Pancreas (tissue), 10 donors: Measurements from ENCODE around the gene SCN8A. TPM values are rescaled to one million over a fixed set of nuclear protein-coding genes. Genes with fewer than 3 reads are reported as not detected.
"Not testable (repeated sequence)": the region's sequence is repeated elsewhere in the genome, so short reads cannot be mapped to it uniquely, and the experiment has no call there.

Experiments used
- ATAC-seq, 4 donors: fragments of 200-7000 bp; cut with Tn5 transposase; one replicate each; pipeline versions ENCODE4 v1.8.0 to v1.9.1; 2020; ENCODE audit warnings: mild to moderate bottlenecking in 4 of 4, moderate library complexity in 4 of 4
- DNase-seq, 6 donors: peaks; one replicate each; pipeline ENCODE4 v3.0.0-alpha.2; 2020
- FAIRE-seq: peaks from 2 replicates; lab custom pipeline; 2012; peaks lifted over from hg19 to GRCh38; lab: Jason Lieb, UNC
- H3K27ac ChIP-seq, 4 donors: fragments of 200-600 bp; sonication (generic); 1 replicate in 3 of 4; 2 replicates in 1 of 4; pipeline versions ENCODE4 v1.5.0 to v1.8.0; 2020
- H3K27me3 ChIP-seq, 4 donors: fragments of 200-600 bp; one replicate each; pipeline ENCODE4 v1.8.0; 2021
- H3K36me3 ChIP-seq, 3 donors: fragments of 200-600 bp; sonication (generic) in 1 of 3; one replicate each; pipeline versions ENCODE4 v1.5.0 to v1.8.0; 2020 to 2021
- H3K4me1 ChIP-seq, 3 donors: fragments of 200-600 bp; one replicate each; pipeline ENCODE4 v1.8.0; 2021
- H3K4me3 ChIP-seq, 4 donors: fragments of 200-600 bp; sonication (generic) in 2 of 4; one replicate each; pipeline versions ENCODE4 v1.5.0 to v1.8.0; 2020 to 2021
- H3K9me3 ChIP-seq, 4 donors: fragments of 200-600 bp; one replicate each; pipeline ENCODE4 v1.8.0; 2021
- WGBS, 2 donors: extraction: QIAGEN DNeasy Blood & Tissue Kit; methylation state at CpG; one replicate each; pipeline ENCODE4 v1.1.7; 2013; 5-methylcytosine and 5-hydroxymethylcytosine counted together
- intact Hi-C, 3 donors: fragments of 100-400 bp; cut with DNase I; formaldehyde crosslinking; loops; one replicate each; pipeline versions ENCODE4 v1.11.1 to v1.14.2; 2022
- polyA plus RNA-seq, 2 donors: library from polyadenylated mRNA; stranded (reverse); fragments of 200-250 nt; gene quantifications; one replicate each; pipeline ENCODE4 v1.2.3, GENCODE V29; 2013
- total RNA-seq, 6 donors: library from RNA; stranded (reverse); fragmentation: NEBNext Ultra II Directional in 4 of 6; extraction: Animal tissue kit (Norgen Biotek cat#: 25700) in 4 of 6; gene quantifications; one replicate each; pipeline versions ENCODE4 v1.2.1 to v1.2.4, GENCODE V29; 2021 to 2023
- TF ChIP-seq, protein P1 (sequence below), 4 donors: fragments of 200-600 bp; sonication (generic) in 3 of 4; IDR thresholded peaks; one replicate each; pipeline versions ENCODE4 v1.5.0 to v1.8.0; 2021; ENCODE audit warnings: antibody characterized with exemption in 4 of 4
- donor health status: healthy with polysubstance abuse.
- donor health status: DM: no; HTN: no; CAD: no; lungs with moderate emphysema.
- donor health status: DM: no; HTN: no; CAD: no.
- donor health status: control.
- donor health status: control.
- donor health status: Bipolar disorder and iron deficiency.
- donor health status: DM: yes; HTN: yes; CAD: no.
- donor health status: DM: no; HTN: no; CAD: no.
- donor health status: DM: no; HTN: no; CAD: no.
- donor health status: DM: yes; HTN: yes; CAD: no.

The SCN8A gene
- total and polyA plus RNA-seq, 8 donors, result 1.9 to 3.2 (median 2.3) TPM

DNA sequence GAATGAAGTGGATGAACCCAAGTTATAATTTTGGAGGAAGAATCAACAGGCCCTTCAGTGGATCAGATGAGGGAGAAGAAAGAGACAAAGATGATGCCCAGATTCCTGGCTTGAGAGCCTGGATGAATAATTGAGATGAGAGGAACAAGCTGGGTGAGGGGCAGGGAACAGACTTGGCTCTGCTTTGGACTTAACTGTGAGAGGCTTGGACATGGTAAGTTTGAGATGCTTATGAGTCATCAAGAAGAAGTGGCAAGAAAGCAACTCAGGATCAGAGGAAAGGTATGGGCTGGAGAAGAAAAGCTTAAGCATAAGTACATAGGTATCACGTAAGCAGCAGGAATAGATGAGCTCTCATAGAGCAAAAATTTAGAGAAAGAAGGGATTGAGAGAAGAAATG, 202.2 kb downstream of the SCN8A start:
- H3K36me3 ChIP-seq, result peaks cover 0 to 4% (median 0%) of the 10 kb centered on the region in 3 donors
- no peaks in the 10 kb centered on the region for H3K4me1 ChIP-seq
- intact Hi-C loops, result no loop called here
- ATAC-seq (no peak), DNase-seq (no peak), FAIRE-seq (no peak)
- H3K9me3 ChIP-seq, result no peaks in the 10 kb centered on the region
- no peak overlapping the region for H3K27ac ChIP-seq
- TF ChIP-seq, protein P1, sequence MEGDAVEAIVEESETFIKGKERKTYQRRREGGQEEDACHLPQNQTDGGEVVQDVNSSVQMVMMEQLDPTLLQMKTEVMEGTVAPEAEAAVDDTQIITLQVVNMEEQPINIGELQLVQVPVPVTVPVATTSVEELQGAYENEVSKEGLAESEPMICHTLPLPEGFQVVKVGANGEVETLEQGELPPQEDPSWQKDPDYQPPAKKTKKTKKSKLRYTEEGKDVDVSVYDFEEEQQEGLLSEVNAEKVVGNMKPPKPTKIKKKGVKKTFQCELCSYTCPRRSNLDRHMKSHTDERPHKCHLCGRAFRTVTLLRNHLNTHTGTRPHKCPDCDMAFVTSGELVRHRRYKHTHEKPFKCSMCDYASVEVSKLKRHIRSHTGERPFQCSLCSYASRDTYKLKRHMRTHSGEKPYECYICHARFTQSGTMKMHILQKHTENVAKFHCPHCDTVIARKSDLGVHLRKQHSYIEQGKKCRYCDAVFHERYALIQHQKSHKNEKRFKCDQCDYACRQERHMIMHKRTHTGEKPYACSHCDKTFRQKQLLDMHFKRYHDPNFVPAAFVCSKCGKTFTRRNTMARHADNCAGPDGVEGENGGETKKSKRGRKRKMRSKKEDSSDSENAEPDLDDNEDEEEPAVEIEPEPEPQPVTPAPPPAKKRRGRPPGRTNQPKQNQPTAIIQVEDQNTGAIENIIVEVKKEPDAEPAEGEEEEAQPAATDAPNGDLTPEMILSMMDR (IDR thresholded peaks at IDR 0.05), result no peak
- no peak overlapping the region for H3K4me3 ChIP-seq
- H3K27me3 ChIP-seq, result no peaks in the 10 kb centered on the region
- 95 to 96% methylated on average over 1 of the region's 1 CpG for WGBS, 2 donors

DNA sequence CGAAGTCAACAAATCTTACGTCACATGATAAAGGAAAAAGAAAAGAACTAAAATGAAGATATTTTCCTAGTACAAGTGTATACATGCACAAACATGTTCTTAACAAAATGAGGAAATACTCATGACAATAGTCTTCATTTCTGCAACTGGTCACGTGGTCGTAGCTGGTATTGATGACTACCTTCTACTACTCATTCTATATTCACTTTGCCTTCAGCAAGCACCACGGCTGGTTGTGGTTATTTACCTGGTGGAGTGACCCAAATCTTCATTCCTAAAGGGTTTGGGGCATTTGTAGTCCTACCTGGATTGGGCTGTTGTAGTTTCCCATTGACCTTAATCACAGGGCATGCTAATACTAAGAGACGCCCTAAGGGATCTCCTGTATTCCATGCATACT, 206.3 kb downstream of the SCN8A start:
- H3K27me3 ChIP-seq, result no peaks in the 10 kb centered on the region
- TF ChIP-seq, protein P1 (IDR thresholded peaks at IDR 0.05), result no peak
- intact Hi-C loops, result no loop called here
- no peak overlapping the region for H3K27ac ChIP-seq
- DNase-seq (no peak), FAIRE-seq (no peak), ATAC-seq (no peak)
- WGBS, 2 donors, result 86 to 93% methylated on average over 6 of the region's 6 CpGs
- H3K36me3 ChIP-seq, result no peaks in the 10 kb centered on the region
- H3K9me3 ChIP-seq, result no peaks in the 10 kb centered on the region
- H3K4me1 ChIP-seq, result no peaks in the 10 kb centered on the region
- H3K4me3 ChIP-seq, result no peak overlapping the region

DNA sequence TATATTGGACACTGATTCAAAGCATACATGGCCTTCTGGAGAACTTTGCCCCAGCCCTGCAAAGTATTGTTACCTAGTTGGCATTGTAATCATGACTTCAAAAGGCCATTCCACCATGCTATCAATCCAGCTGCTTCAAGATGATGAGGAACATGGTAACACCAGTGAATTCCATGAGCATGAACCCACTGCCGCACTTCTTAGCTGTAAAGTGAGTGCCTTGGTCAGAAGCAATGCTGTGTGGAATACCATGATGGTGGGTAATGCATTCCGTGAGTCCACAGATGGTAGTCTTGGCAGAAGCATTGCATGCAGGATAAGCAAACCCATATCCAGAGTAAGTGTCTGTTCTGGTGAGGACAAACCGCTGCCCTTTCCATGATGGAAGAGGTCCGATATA, 207.0 kb downstream of the SCN8A start:
- H3K36me3 ChIP-seq, H3K4me1 ChIP-seq, ATAC-seq, H3K27ac ChIP-seq, DNase-seq, intact Hi-C loops, H3K4me3 ChIP-seq, H3K9me3 ChIP-seq, FAIRE-seq, H3K27me3 ChIP-seq: not testable (repeated sequence)
- WGBS, 2 donors, result 96 to 99% methylated on average over 4 of the region's 4 CpGs

DNA sequence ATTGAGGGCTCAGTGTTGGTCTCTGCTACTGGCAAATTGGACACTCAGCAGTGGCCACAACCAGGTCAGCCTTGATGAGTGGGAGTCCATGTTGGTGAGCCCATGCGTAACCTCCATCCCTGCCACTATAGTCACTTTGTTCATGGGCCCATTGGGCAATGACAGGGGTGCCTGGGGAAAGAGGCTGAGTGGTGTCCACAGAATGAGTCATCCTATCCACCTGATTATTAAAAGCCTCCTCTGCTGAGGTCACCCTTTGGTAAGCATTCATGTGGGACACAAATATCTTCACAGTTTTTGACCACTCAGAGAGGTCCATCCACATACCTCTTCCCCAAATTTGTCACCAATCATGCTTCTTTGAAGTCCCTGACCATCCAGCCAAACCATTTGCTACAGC, 207.5 kb downstream of the SCN8A start:
- TF ChIP-seq, protein P1 (IDR thresholded peaks at IDR 0.05), result no peak
- H3K27ac ChIP-seq, result no peak overlapping the region
- intact Hi-C loops, result no loop called here
- no peak for DNase-seq
- no peaks in the 10 kb centered on the region for H3K4me1 ChIP-seq
- WGBS, 2 donors, result 100% methylated on average over 1 of the region's 1 CpG
- no peaks in the 10 kb centered on the region for H3K9me3 ChIP-seq
- ATAC-seq, result no peak
- no peak overlapping the region for H3K4me3 ChIP-seq
- H3K27me3 ChIP-seq, result no peaks in the 10 kb centered on the region
- FAIRE-seq, result no peak
- H3K36me3 ChIP-seq, result no peaks in the 10 kb centered on the region

DNA sequence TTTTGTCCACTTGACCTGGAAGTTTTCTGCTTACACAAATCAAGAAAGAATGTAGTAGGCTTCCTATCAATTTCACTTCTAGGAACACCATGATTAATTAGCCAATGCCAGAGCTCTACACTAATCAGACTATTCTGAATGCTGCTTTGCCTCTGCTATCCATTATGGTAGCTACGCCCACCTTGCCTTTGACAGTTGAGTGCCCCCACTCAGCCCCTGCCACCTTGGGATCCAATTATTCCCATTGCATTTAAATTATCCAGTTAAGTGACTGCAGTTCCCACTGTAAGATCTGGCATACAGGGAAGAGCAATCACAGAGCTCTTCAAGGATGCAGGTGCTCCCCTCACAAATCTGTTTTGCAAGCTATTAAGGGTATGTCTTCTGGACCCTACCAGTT, 210.0 kb downstream of the SCN8A start:
- TF ChIP-seq, protein P1 (IDR thresholded peaks at IDR 0.05), result no peak
- intact Hi-C loops, result no loop called here

More for the DNA sequence above, 210.0 kb downstream of the SCN8A start:
- Histone ChIP-seq H3K4me3 (no peak overlapping the region), H3K36me3 (no peaks in the 10 kb centered on the region), H3K4me1 (no peaks in the 10 kb centered on the region), H3K27ac (no peak overlapping the region), H3K9me3 (no peaks in the 10 kb centered on the region), H3K27me3 (no peaks in the 10 kb centered on the region)
- ATAC-seq, result no peak
- no peak for FAIRE-seq
- DNase-seq, result no peak
- 82 to 100% methylated on average over 1 of the region's 1 CpG for WGBS, 2 donors
